Measurements from ENCODE around the gene CD44. TPM values are rescaled to one million over a fixed set of nuclear protein-coding genes. Genes with fewer than 3 reads are reported as not detected.

Gene CD44
- total and polyA plus RNA-seq, 2 donors (not counting 1 experiment from before 2014, with no cell fraction given), result 660 to 980 TPM

GRCh38 chr11:35259529-35259928 lies 120.6 kb downstream of the CD44 start:
- no peak for DNase-seq (ENCODE audit: low read depth in 2 of 2)

DNA sequence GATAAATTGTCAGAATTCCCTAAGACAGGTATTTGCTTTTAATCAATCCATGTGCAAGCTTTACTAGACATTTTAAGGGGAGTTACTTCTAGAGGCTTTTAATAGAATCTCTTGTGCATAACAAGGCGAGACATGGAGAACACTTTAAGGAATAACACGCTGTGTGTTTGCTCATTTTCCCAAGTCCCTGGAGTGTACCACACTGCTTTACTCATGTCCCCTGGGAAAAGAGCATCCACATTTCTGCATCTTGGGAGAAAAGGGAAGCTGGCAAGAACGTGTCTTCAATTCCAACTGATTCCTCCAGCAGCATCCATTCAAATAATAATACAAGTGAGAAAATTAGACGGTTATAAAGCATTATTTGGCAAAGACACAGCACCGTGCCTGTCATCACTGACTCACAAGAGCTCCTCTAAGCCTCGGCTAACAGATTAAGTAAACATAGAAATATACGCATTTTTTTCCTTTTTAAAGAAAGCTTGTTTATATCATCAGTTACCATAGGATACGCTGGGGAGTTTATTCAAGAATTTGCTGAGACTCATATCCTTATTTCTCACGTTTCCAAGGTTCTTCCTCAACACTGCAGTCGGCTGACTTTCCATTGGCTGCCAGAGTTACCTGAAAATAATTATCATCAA lies 121.5 kb downstream of the CD44 start:
- H3K4me3 ChIP-seq (replicated peaks in 1 of 4; ENCODE audit: control extremely low read depth in 1 of 4, insufficient read depth in 1 of 4, low read depth in 3 of 4, low read length in 4 of 4), result no peak overlapping the region
- H3K4me1 ChIP-seq (ENCODE audit: control insufficient read depth, extremely low read depth, insufficient read depth, low read length), result no peaks in the 10 kb centered on the region
- H3K79me2 ChIP-seq (ENCODE audit: control insufficient read depth, insufficient read depth, low read length), result no peaks in the 10 kb centered on the region
- DNase-seq (ENCODE audit: low read depth in 2 of 2), result peak; percentile 87 to 95
- H3K27me3 ChIP-seq (ENCODE audit: control insufficient read depth, insufficient read depth, low read length), result no peaks in the 10 kb centered on the region
- peak overlapping the region; percentile 77 for H3K27ac ChIP-seq (ENCODE audit: insufficient read depth, low read length)
- TF ChIP-seq, protein P1, sequence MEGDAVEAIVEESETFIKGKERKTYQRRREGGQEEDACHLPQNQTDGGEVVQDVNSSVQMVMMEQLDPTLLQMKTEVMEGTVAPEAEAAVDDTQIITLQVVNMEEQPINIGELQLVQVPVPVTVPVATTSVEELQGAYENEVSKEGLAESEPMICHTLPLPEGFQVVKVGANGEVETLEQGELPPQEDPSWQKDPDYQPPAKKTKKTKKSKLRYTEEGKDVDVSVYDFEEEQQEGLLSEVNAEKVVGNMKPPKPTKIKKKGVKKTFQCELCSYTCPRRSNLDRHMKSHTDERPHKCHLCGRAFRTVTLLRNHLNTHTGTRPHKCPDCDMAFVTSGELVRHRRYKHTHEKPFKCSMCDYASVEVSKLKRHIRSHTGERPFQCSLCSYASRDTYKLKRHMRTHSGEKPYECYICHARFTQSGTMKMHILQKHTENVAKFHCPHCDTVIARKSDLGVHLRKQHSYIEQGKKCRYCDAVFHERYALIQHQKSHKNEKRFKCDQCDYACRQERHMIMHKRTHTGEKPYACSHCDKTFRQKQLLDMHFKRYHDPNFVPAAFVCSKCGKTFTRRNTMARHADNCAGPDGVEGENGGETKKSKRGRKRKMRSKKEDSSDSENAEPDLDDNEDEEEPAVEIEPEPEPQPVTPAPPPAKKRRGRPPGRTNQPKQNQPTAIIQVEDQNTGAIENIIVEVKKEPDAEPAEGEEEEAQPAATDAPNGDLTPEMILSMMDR (conservative IDR thresholded peaks at IDR 0.05 in 1 of 2, IDR thresholded peaks at IDR 0.05 in 1 of 2; ENCODE audit: low read depth in 1 of 2, low read length in 2 of 2), result no peak
- no peak for TF ChIP-seq EZH2 (IDR thresholded peaks at IDR 0.05; ENCODE audit: low read length, missing control alignments)
- H2AFZ ChIP-seq (ENCODE audit: low read length), result no peak overlapping the region
- no peak overlapping the region for H3K9ac ChIP-seq (ENCODE audit: insufficient read depth, low read length)
- H3K4me2 ChIP-seq (ENCODE audit: extremely low read depth, insufficient read depth, low read length), result peak overlapping the region; percentile 2
- no peaks in the 10 kb centered on the region for H4K20me1 ChIP-seq (ENCODE audit: control insufficient read depth, extremely low read depth, insufficient read depth, low read length)
- H3K9me3 ChIP-seq (ENCODE audit: control insufficient read depth, insufficient read depth, low read depth, low read length), result no peaks in the 10 kb centered on the region
- H3K36me3 ChIP-seq (ENCODE audit: control insufficient read depth, insufficient read depth, low read length), result no peaks in the 10 kb centered on the region

More at GRCh38 chr11:35259529-35259928, 120.6 kb downstream of the CD44 start:
- Histone ChIP-seq H3K79me2 (ENCODE audit: control insufficient read depth, insufficient read depth, low read length) (no peaks in the 10 kb centered on the region), H2AFZ (ENCODE audit: low read length) (no peak overlapping the region), H3K9ac (ENCODE audit: insufficient read depth, low read length) (no peak overlapping the region), H3K9me3 (ENCODE audit: control insufficient read depth, insufficient read depth, low read depth, low read length) (no peaks in the 10 kb centered on the region), H3K4me2 (ENCODE audit: extremely low read depth, insufficient read depth, low read length) (no peak overlapping the region), H3K4me1 (ENCODE audit: control insufficient read depth, extremely low read depth, insufficient read depth, low read length) (no peaks in the 10 kb centered on the region), H3K4me3 (replicated peaks in 1 of 4; ENCODE audit: control extremely low read depth in 1 of 4, insufficient read depth in 1 of 4, low read depth in 3 of 4, low read length in 4 of 4) (no peak overlapping the region), H4K20me1 (ENCODE audit: control insufficient read depth, extremely low read depth, insufficient read depth, low read length) (no peaks in the 10 kb centered on the region), H3K27ac (ENCODE audit: insufficient read depth, low read length) (no peak overlapping the region), H3K27me3 (ENCODE audit: control insufficient read depth, insufficient read depth, low read length) (no peaks in the 10 kb centered on the region), H3K36me3 (ENCODE audit: control insufficient read depth, insufficient read depth, low read length) (no peaks in the 10 kb centered on the region)
- TF ChIP-seq EZH2 (IDR thresholded peaks at IDR 0.05; ENCODE audit: low read length, missing control alignments), result no peak
- TF ChIP-seq, protein P1 (conservative IDR thresholded peaks at IDR 0.05 in 1 of 2, IDR thresholded peaks at IDR 0.05 in 1 of 2; ENCODE audit: low read depth in 1 of 2, low read length in 2 of 2), result no peak

DNA sequence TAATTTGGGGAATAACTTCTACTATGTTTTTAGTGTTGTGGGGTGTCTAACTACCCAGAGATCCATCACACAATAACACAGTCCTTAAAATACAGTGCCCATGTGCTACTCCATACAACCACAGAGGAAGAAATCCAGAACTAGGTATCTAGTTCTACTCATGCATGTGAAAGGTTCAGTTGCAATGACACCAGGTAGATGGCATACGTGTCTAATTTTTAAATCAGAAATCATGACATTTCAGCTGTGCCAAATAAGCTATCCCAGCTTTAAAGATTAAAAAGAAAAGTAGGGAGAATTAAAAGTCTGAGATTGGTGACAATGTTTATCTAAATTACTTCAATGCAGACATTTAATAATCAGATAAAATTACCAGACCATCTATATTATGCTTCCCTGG lies 122.2 kb downstream of the CD44 start:
- Histone ChIP-seq H3K79me2 (ENCODE audit: control insufficient read depth, insufficient read depth, low read length) (no peaks in the 10 kb centered on the region), H3K9ac (ENCODE audit: insufficient read depth, low read length) (no peak overlapping the region), H3K4me3 (replicated peaks in 1 of 4; ENCODE audit: control extremely low read depth in 1 of 4, insufficient read depth in 1 of 4, low read depth in 3 of 4, low read length in 4 of 4) (no peak overlapping the region), H3K27me3 (ENCODE audit: control insufficient read depth, insufficient read depth, low read length) (no peaks in the 10 kb centered on the region), H3K9me3 (ENCODE audit: control insufficient read depth, insufficient read depth, low read depth, low read length) (no peaks in the 10 kb centered on the region), H4K20me1 (ENCODE audit: control insufficient read depth, extremely low read depth, insufficient read depth, low read length) (no peaks in the 10 kb centered on the region), H2AFZ (ENCODE audit: low read length) (no peak overlapping the region), H3K36me3 (ENCODE audit: control insufficient read depth, insufficient read depth, low read length) (no peaks in the 10 kb centered on the region), H3K4me1 (ENCODE audit: control insufficient read depth, extremely low read depth, insufficient read depth, low read length) (no peaks in the 10 kb centered on the region), H3K4me2 (ENCODE audit: extremely low read depth, insufficient read depth, low read length) (no peak overlapping the region), H3K27ac (ENCODE audit: insufficient read depth, low read length) (peak overlapping the region; percentile 77)
- TF ChIP-seq, protein P1 (conservative IDR thresholded peaks at IDR 0.05 in 1 of 2, IDR thresholded peaks at IDR 0.05 in 1 of 2; ENCODE audit: low read depth in 1 of 2, low read length in 2 of 2), result no peak
- TF ChIP-seq EZH2 (IDR thresholded peaks at IDR 0.05; ENCODE audit: low read length, missing control alignments), result no peak
- no peak for DNase-seq (ENCODE audit: low read depth in 2 of 2)
